H9 (cell line): ENCODE measurements around the gene NBEAL2. TPM values are rescaled to one million over a fixed set of nuclear protein-coding genes. Genes with fewer than 3 reads are reported as not detected.

Source experiments
- DNase-seq: peaks from one replicate; pipeline ENCODE4 v3.0.0-alpha.2; 2017
- H2AFZ ChIP-seq: one replicate; pipeline ENCODE4 v1.6.1; 2013; ENCODE audit warnings: mild to moderate bottlenecking, low read length, control low read depth, moderate library complexity
- H2AK5ac ChIP-seq: 2 replicates; pipeline ENCODE4 v1.6.1; 2013; ENCODE audit warnings: low read length, control low read depth, mixed read lengths; ENCODE audit not compliant: insufficient read length
- H2BK120ac ChIP-seq: one replicate; pipeline ENCODE4 v1.6.1; 2013; ENCODE audit warnings: low read depth, mild to moderate bottlenecking, low read length, control low read depth, inconsistent platforms; ENCODE audit not compliant: poor library complexity, severe bottlenecking
- H2BK12ac ChIP-seq: 2 replicates; pipeline ENCODE4 v1.6.1; 2013; ENCODE audit warnings: low read length, control low read depth, mixed read lengths, low read depth; ENCODE audit not compliant: insufficient read length
- H2BK15ac ChIP-seq: 2 replicates; pipeline ENCODE4 v1.6.1; 2013; ENCODE audit warnings: low read depth, low read length, control low read depth
- H2BK20ac ChIP-seq: one replicate; pipeline ENCODE4 v1.6.1; 2013; ENCODE audit warnings: low read depth, mild to moderate bottlenecking, low read length, control low read depth, inconsistent platforms; ENCODE audit not compliant: poor library complexity, severe bottlenecking
- H2BK5ac ChIP-seq: 2 replicates; pipeline ENCODE4 v1.6.1; 2013; ENCODE audit warnings: low read length, control low read depth, mixed read lengths; ENCODE audit not compliant: insufficient read length
- H3K14ac ChIP-seq: 2 replicates; pipeline ENCODE4 v1.6.1; 2013; ENCODE audit warnings: low read length, control low read depth; ENCODE audit not compliant: insufficient read depth
- H3K18ac ChIP-seq: 2 replicates; pipeline ENCODE4 v1.6.1; 2013; ENCODE audit warnings: low read depth, mild to moderate bottlenecking, mixed read lengths, low read length, control low read depth; ENCODE audit not compliant: insufficient read length
- H3K23ac ChIP-seq: 2 replicates; pipeline ENCODE4 v1.6.1; 2013; ENCODE audit warnings: low read length, control low read depth, mixed read lengths, low read depth; ENCODE audit not compliant: insufficient read length
- H3K23me2 ChIP-seq: 2 replicates; pipeline ENCODE4 v1.6.1; 2013; ENCODE audit warnings: low read depth, mild to moderate bottlenecking, mixed read lengths, low read length, control low read depth; ENCODE audit not compliant: insufficient read length, poor library complexity, severe bottlenecking
- H3K27ac ChIP-seq: 2 replicates; pipeline ENCODE4 v1.5.1; 2013; ENCODE audit warnings: low read length, control low read depth, mixed read lengths, low read depth; ENCODE audit not compliant: insufficient read length
- H3K27me3 ChIP-seq: 2 replicates; pipeline ENCODE4 v1.6.1; 2013; ENCODE audit warnings: low read length, control low read depth, inconsistent platforms; ENCODE audit not compliant: insufficient read depth
- H3K4ac ChIP-seq: 2 replicates; pipeline ENCODE4 v1.6.1; 2013; ENCODE audit warnings: low read depth, mild to moderate bottlenecking, control low read depth, inconsistent platforms, low read length, moderate library complexity
- H3K4me1 ChIP-seq: 2 replicates; pipeline ENCODE4 v1.6.1; 2013; ENCODE audit warnings: low read length, control low read depth, inconsistent platforms; ENCODE audit not compliant: insufficient read depth
- H3K4me2 ChIP-seq: 2 replicates; pipeline ENCODE4 v1.6.1; 2013; ENCODE audit warnings: low read length, control low read depth, mixed read lengths; ENCODE audit not compliant: insufficient read length, insufficient read depth
- H3K56ac ChIP-seq: 2 replicates; pipeline ENCODE4 v1.6.1; 2013; ENCODE audit warnings: low read depth, mild to moderate bottlenecking, mixed read lengths, low read length, control low read depth; ENCODE audit not compliant: insufficient read length
- H3K79me1 ChIP-seq: 2 replicates; pipeline ENCODE4 v1.6.1; 2013; ENCODE audit warnings: low read depth, mild to moderate bottlenecking, moderate library complexity, low read length, control low read depth, inconsistent platforms; ENCODE audit not compliant: insufficient read depth, poor library complexity, severe bottlenecking
- H3K79me2 ChIP-seq: 2 replicates; pipeline ENCODE4 v1.6.1; 2013; ENCODE audit warnings: low read length, control low read depth, inconsistent platforms; ENCODE audit not compliant: insufficient read depth
- H3K9ac ChIP-seq: 2 replicates; pipeline ENCODE4 v1.6.1; 2013; ENCODE audit warnings: low read length, control low read depth, mixed read lengths; ENCODE audit not compliant: insufficient read length; ENCODE audit errors: extremely low read depth
- H3K9me3 ChIP-seq: one replicate; pipeline ENCODE4 v1.6.1; 2013; ENCODE audit warnings: low read depth, low read length, inconsistent platforms; ENCODE audit not compliant: control insufficient read depth
- H3T11ph ChIP-seq: one replicate; pipeline ENCODE4 v1.6.1; 2013; ENCODE audit warnings: mild to moderate bottlenecking, low read length, control low read depth, inconsistent platforms
- H4K20me1 ChIP-seq: one replicate; pipeline ENCODE4 v1.6.1; 2013; ENCODE audit not compliant: control insufficient read depth, insufficient read length, insufficient read depth
- H4K5ac ChIP-seq: 2 replicates; pipeline ENCODE4 v1.6.1; 2013; ENCODE audit warnings: low read depth, mild to moderate bottlenecking, mixed read lengths, low read length, control low read depth; ENCODE audit not compliant: insufficient read length
- H4K8ac ChIP-seq: replicated peaks from 2 replicates; pipeline ENCODE4 v1.6.1; 2013; ENCODE audit warnings: low read length, control low read depth, mixed read lengths, low read depth; ENCODE audit not compliant: insufficient read length
- H4K91ac ChIP-seq: 2 replicates; pipeline ENCODE4 v1.6.1; 2013; ENCODE audit warnings: low read depth, mild to moderate bottlenecking, moderate library complexity, mixed read lengths, low read length, control low read depth; ENCODE audit not compliant: insufficient read length
- H3K27ac Mint-ChIP-seq, 3 experiments: 2 replicates in 2 of 3; 3 replicates in 1 of 3; pipeline ENCODE4 v1.8.0; 2020 to 2021; ENCODE audit warnings: mixed read lengths in 3 of 3, mild to moderate bottlenecking in 1 of 3, moderate library complexity in 1 of 3
- H3K27me3 Mint-ChIP-seq: 2 replicates; pipeline ENCODE4 v1.8.0; 2021; ENCODE audit warnings: low read depth, mild to moderate bottlenecking, moderate library complexity, mixed read lengths
- H3K36me3 Mint-ChIP-seq, 3 experiments: 2 replicates in 2 of 3; 3 replicates in 1 of 3; pipeline ENCODE4 v1.8.0; 2020 to 2021; ENCODE audit warnings: low read depth in 3 of 3, mixed read lengths in 3 of 3; ENCODE audit not compliant: insufficient read depth in 1 of 3
- H3K4me1 Mint-ChIP-seq, 2 experiments: 2 replicates each; pipeline ENCODE4 v1.8.0; 2020; ENCODE audit warnings: mixed read lengths in 2 of 2
- H3K4me3 Mint-ChIP-seq, 2 experiments: 2 replicates in 1 of 2; 3 replicates in 1 of 2; pipeline ENCODE4 v1.8.0; 2020 to 2021; ENCODE audit warnings: mild to moderate bottlenecking in 2 of 2, mixed read lengths in 2 of 2, moderate library complexity in 1 of 2
- H3K9me3 Mint-ChIP-seq, 2 experiments: 2 replicates in 1 of 2; 3 replicates in 1 of 2; pipeline ENCODE4 v1.8.0; 2020; ENCODE audit warnings: mild to moderate bottlenecking in 2 of 2, mixed read lengths in 2 of 2, moderate library complexity in 1 of 2
- CTCF ChIP-seq: fragments of 200-600 bp; sonication (generic); conservative IDR thresholded peaks from 3 replicates; pipeline ENCODE4 v1.8.0; 2021; ENCODE audit warnings: antibody characterized with exemption, mild to moderate bottlenecking
- WGBS: extraction: QIAGEN DNeasy Blood & Tissue Kit; methylation state at CpG from one replicate; pipeline ENCODE4 v1.1.7; 2013; ENCODE audit warnings: missing lambda C conversion rate, low lambda C conversion rate, mixed read lengths; ENCODE audit not compliant: insufficient read length; ENCODE audit errors: extremely low coverage; 5-methylcytosine and 5-hydroxymethylcytosine counted together
- total RNA-seq: library from RNA; stranded (reverse); gene quantifications from 2 replicates; pipeline ENCODE4 v1.2.1, GENCODE V29; 2021

NBEAL2 gene
- total RNA-seq, 1 experiment from 2014 or later = 52.1 TPM

GRCh38 chr3:46943237-46944187, 36.0 kb upstream of the NBEAL2 start:
- Histone ChIP-seq H3K79me1 (peaks cover 9% of the 10 kb centered on the region), H2BK5ac (no peak overlapping the region), H2BK120ac (no peak overlapping the region), H3K9ac (no peak overlapping the region), H3K27me3 (no peaks in the 10 kb centered on the region), H3K23me2 (no peaks in the 10 kb centered on the region), H3K9me3 (no peaks in the 10 kb centered on the region), H3K79me2 (peaks cover 19% of the 10 kb centered on the region; the same call in 1 of the 2 replicates), H3K56ac (no peak overlapping the region), H4K8ac (no peak overlapping the region), H3K4me1 (peaks cover 2% of the 10 kb centered on the region; the same call in 1 of the 2 replicates), H4K91ac (no peak overlapping the region), H3K27ac (no peak overlapping the region), H3K18ac (no peak overlapping the region), H3K4me2 (no peak overlapping the region), H2AK5ac (no peak overlapping the region), H2BK12ac (no peak overlapping the region), H2AFZ (no peak overlapping the region), H4K20me1 (no peaks in the 10 kb centered on the region), H3K23ac (no peak overlapping the region), H3K4ac (no peak overlapping the region), H3T11ph (no peak overlapping the region), H3K14ac (no peak overlapping the region), H2BK15ac (no peak overlapping the region), H4K5ac (no peak overlapping the region), H2BK20ac (no peak overlapping the region)
- no CpG with 5 or more reads among the region's 12 CpGs for WGBS
- TF ChIP-seq CTCF = no peak
- no peaks in the 10 kb centered on the region for H3K27me3 Mint-ChIP-seq
- H3K27ac Mint-ChIP-seq = peak overlapping the region; percentile 25 to 68 (median 63); a peak in 2 of 7 replicates
- DNase-seq = no peak
- no peak overlapping the region for H3K4me3 Mint-ChIP-seq
- no peaks in the 10 kb centered on the region for H3K9me3 Mint-ChIP-seq
- H3K36me3 Mint-ChIP-seq = peaks cover 18 to 44% (median 39%) of the 10 kb centered on the region in 3 experiments
- H3K4me1 Mint-ChIP-seq = peaks cover 44 to 54% of the 10 kb centered on the region in 2 experiments
